Activated B cell treated with CpG ODN at 0.5 μM for 24 hours (primary cell): ENCODE results near the gene RPS19. TPM values are rescaled to one million over a fixed set of nuclear protein-coding genes. Genes with fewer than 3 reads are reported as not detected.

Experiments
- ATAC-seq: fragments of 200-7000 bp; cut with Tn5 transposase; one replicate; pipeline ENCODE4 v1.10.0; 2021; ENCODE audit warnings: low read depth, mild to moderate bottlenecking, moderate library complexity
- CTCF ChIA-PET: fragments of 350-600 bp; sonication (Branson Sonifier 250); formaldehyde crosslinking; loops from one replicate; lab custom pipeline; 2021; ENCODE audit warnings: antibody characterized with exemption; lab: Charles Lee
- POLR2A ChIA-PET: fragments of 350-600 bp; sonication (Branson Sonifier 250); formaldehyde crosslinking; loops from one replicate; lab custom pipeline; 2021; ENCODE audit warnings: antibody characterized with exemption; lab: Charles Lee
- DNase-seq: peaks from one replicate; pipeline ENCODE4 v3.0.0; 2022
- H3K27ac Mint-ChIP-seq: one replicate; pipeline ENCODE4 v1.8.0; 2020; ENCODE audit warnings: mixed read lengths
- H3K27me3 Mint-ChIP-seq: one replicate; pipeline ENCODE4 v1.8.0; 2021; ENCODE audit warnings: mixed read lengths
- H3K36me3 Mint-ChIP-seq: one replicate; pipeline ENCODE4 v1.8.0; 2021; ENCODE audit warnings: low read depth, mixed read lengths
- H3K4me1 Mint-ChIP-seq: one replicate; pipeline ENCODE4 v1.8.0; 2021; ENCODE audit warnings: mixed read lengths
- H3K4me3 Mint-ChIP-seq: one replicate; pipeline ENCODE4 v1.8.0; 2020; ENCODE audit warnings: mild to moderate bottlenecking, mixed read lengths
- H3K9me3 Mint-ChIP-seq: one replicate; pipeline ENCODE4 v1.8.0; 2020; ENCODE audit warnings: mixed read lengths
- CTCF ChIP-seq: fragments of 200-600 bp; IDR thresholded peaks from one replicate; pipeline ENCODE4 v1.8.0; 2022; ENCODE audit warnings: antibody characterized with exemption, mild to moderate bottlenecking
- intact Hi-C: fragments of 100-400 bp; cut with micrococcal nuclease; formaldehyde crosslinking; loops from one replicate; pipeline ENCODE4 v1.15.1; 2024
- total RNA-seq: library from RNA; stranded (reverse); gene quantifications from 2 replicates; pipeline ENCODE4 v1.2.3, GENCODE V29; 2022

RPS19 gene
- total RNA-seq, 1 donor from 2014 or later = 4,196 TPM

GRCh38 chr19:41907994-41908615, 48.0 kb downstream of the RPS19 start:
- H3K36me3 Mint-ChIP-seq = peaks cover 44% of the 10 kb centered on the region
- peaks cover 35% of the 10 kb centered on the region for H3K4me1 Mint-ChIP-seq
- ATAC-seq (no peak), DNase-seq (no peak)
- no peak overlapping the region for H3K27ac Mint-ChIP-seq
- peaks cover 9% of the 10 kb centered on the region for H3K27me3 Mint-ChIP-seq
- intact Hi-C loops = no loop called here
- ChIA-PET CTCF (no interaction called here), POLR2A (interaction anchor here (1.2 kb wide), 1 partner anchor 22 kb away, joined by 4 read pairs; no protein-coding TSS in a partner anchor)
- no peaks in the 10 kb centered on the region for H3K9me3 Mint-ChIP-seq
- H3K4me3 Mint-ChIP-seq = no peak overlapping the region
- no peak for TF ChIP-seq CTCF

GRCh38 chr19:41908724-41909464, 48.8 kb downstream of the RPS19 start:
- peaks cover 37% of the 10 kb centered on the region for H3K36me3 Mint-ChIP-seq
- peaks cover 14% of the 10 kb centered on the region for H3K27me3 Mint-ChIP-seq
- POLR2A ChIA-PET = interaction anchor here (1.2 kb wide), 1 partner anchor 22 kb away, joined by 4 read pairs; no protein-coding TSS in a partner anchor
- intact Hi-C loops = no loop called here
- peaks cover 42% of the 10 kb centered on the region for H3K4me1 Mint-ChIP-seq
- CTCF ChIA-PET = no interaction called here
- TF ChIP-seq CTCF = no peak
- no peaks in the 10 kb centered on the region for H3K9me3 Mint-ChIP-seq
- no peak for ATAC-seq
- no peak overlapping the region for H3K27ac Mint-ChIP-seq
- H3K4me3 Mint-ChIP-seq = no peak overlapping the region
- DNase-seq = no peak

DNA sequence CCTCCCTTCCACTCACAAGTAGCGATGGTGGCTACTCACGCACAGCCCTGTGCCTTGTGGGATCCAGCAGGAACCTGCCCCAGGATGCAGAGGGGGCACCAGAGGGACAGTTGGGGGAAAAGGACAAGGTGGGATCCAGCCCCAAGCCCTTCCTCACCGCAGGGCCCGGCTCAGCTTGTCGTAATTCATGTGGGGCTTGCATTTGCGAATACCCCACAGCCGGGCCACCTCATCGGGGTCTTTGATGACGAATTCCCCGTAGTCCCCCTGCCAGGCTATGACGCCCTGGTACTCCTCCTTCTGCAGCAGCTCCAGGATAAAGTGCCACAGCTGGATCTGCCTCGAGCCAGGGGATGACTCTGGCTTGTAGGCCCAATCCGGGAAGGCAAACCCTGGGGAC, 49.7 kb downstream of the RPS19 start:
- H3K27ac Mint-ChIP-seq = no peak overlapping the region
- CTCF ChIA-PET = no interaction called here

GRCh38 chr19:41910240-41910991, 50.4 kb downstream of the RPS19 start:
- no peak for DNase-seq
- ATAC-seq = no peak
- ChIA-PET CTCF (no interaction called here), POLR2A (interaction anchor here (0.6 to 1.7 kb wide), 5 partner anchors 19 to 200 kb away, joined by 3 to 4 read pairs (median 3); no protein-coding TSS in a partner anchor)
- Mint-ChIP-seq H3K4me3 (no peak overlapping the region), H3K27ac (no peak overlapping the region), H3K27me3 (peaks cover 18% of the 10 kb centered on the region), H3K36me3 (peaks cover 21% of the 10 kb centered on the region), H3K9me3 (no peaks in the 10 kb centered on the region), H3K4me1 (peaks cover 47% of the 10 kb centered on the region)
- no peak for TF ChIP-seq CTCF
- intact Hi-C loops = no loop called here

More for the DNA sequence above, 49.7 kb downstream of the RPS19 start:
- no peak for DNase-seq
- Mint-ChIP-seq H3K9me3 (no peaks in the 10 kb centered on the region), H3K36me3 (peaks cover 28% of the 10 kb centered on the region), H3K4me1 (peaks cover 47% of the 10 kb centered on the region), H3K27me3 (peaks cover 18% of the 10 kb centered on the region), H3K4me3 (no peak overlapping the region)
- no peak for ATAC-seq
- TF ChIP-seq CTCF = no peak
- intact Hi-C loops = no loop called here
- POLR2A ChIA-PET = interaction anchor here (0.7 to 1.7 kb wide), 4 partner anchors 19 to 45 kb away, joined by 3 to 4 read pairs (median 3); no protein-coding TSS in a partner anchor
